ENCODE results near the gene ZCCHC8. TPM values are rescaled to one million over a fixed set of nuclear protein-coding genes. Genes with fewer than 3 reads are reported as not detected.

The ZCCHC8 gene
- total RNA-seq, result 10.6 and 10.7 TPM in 2 replicates

GRCh38 chr12:122500685-122501488 is at the start of gene ZCCHC8:
Gene ZCCHC8 (minus strand): TSS chr12:122500932. CDS start chr12:122500840, 92 bp downstream.

GRCh38 chr12:122526683-122527477 is 26.1 kb upstream of the ZCCHC8 start, which contains the start of the genes KNTC1 and RSRC2:
Gene KNTC1 (plus strand): TSS chr12:122527249. CDS start chr12:122530064, 2,815 bp downstream.
Gene RSRC2 (minus strand): TSS chr12:122526936. CDS start chr12:122526853, 83 bp downstream.

GRCh38 chr12:122421821-122422729 is 78.7 kb downstream of the ZCCHC8 start, which contains the start of gene CLIP1:
Gene CLIP1 (minus strand): TSS chr12:122422669. CDS start chr12:122380452, 42,217 bp downstream.

Other genes starting within 250 kb of the ZCCHC8 start
- gene VPS33A, start 234.4 kb downstream of the ZCCHC8 start, total RNA-seq, result 14.1 and 19.2 TPM in 2 replicates
- 47.6 and 48.8 TPM in 2 replicates for gene CLIP1, start 78.3 kb downstream of the ZCCHC8 start, total RNA-seq
- gene RSRC2, start 26.0 kb upstream of the ZCCHC8 start, total RNA-seq, result 35.4 and 42.9 TPM in 2 replicates
- 6.0 and 13.4 TPM in 2 replicates for gene KNTC1, start 26.3 kb upstream of the ZCCHC8 start, total RNA-seq
- gene HCAR2, start 202.4 kb upstream of the ZCCHC8 start, total RNA-seq, result not detected in 2 replicates
- not detected in 2 replicates for gene HCAR3, start 215.9 kb upstream of the ZCCHC8 start, total RNA-seq
- gene HCAR1, start 229.9 kb upstream of the ZCCHC8 start, total RNA-seq, result under 0.01 and 0.17 TPM in 2 replicates